HG03045 (cell line): ENCODE results near the gene ACOT7.
"Not testable (repeated sequence)": the region's sequence is repeated elsewhere in the genome, so short reads cannot be mapped to it uniquely, and the experiment has no call there.

ENCODE experiments used
- ATAC-seq: cut with Tn5 transposase; IDR thresholded peaks from one replicate; pipeline ENCODE4 v1.9.1; 2021; ENCODE audit warnings: mild to moderate bottlenecking, moderate library complexity; ENCODE audit not compliant: unreplicated experiment

ACOT7 gene

GRCh38 chr1:6401673-6402072, 8.1 kb upstream of the ACOT7 start:
- no peak for ATAC-seq

- ATAC-seq = no peak
These were observed 5.7 kb upstream of the ACOT7 start for GRCh38 chr1:6399294-6399693.

GRCh38 chr1:6397844-6398441, 4.4 kb upstream of the ACOT7 start:
- no peak for ATAC-seq

- ATAC-seq = no peak
These were observed 3.4 kb upstream of the ACOT7 start for GRCh38 chr1:6396998-6397397.

GRCh38 chr1:6395781-6396244, 2.2 kb upstream of the ACOT7 start:
- ATAC-seq = not testable (repeated sequence)

- not testable (repeated sequence) for ATAC-seq
These were observed 1.6 kb upstream of the ACOT7 start for GRCh38 chr1:6395130-6395529.

GRCh38 chr1:6392809-6393399, 663 bp downstream of the ACOT7 start:
- ATAC-seq = peak; percentile 12

- ATAC-seq = no peak
These were observed 1.4 kb downstream of the ACOT7 start for GRCh38 chr1:6391951-6392808.

- no peak for ATAC-seq
These were observed 3.6 kb downstream of the ACOT7 start for GRCh38 chr1:6389971-6390370.

GRCh38 chr1:6386371-6386949, 7.1 kb downstream of the ACOT7 start:
- no peak for ATAC-seq

- ATAC-seq = no peak
These were observed 7.9 kb downstream of the ACOT7 start for GRCh38 chr1:6385488-6386191.

- no peak for ATAC-seq
These were observed 8.6 kb downstream of the ACOT7 start for GRCh38 chr1:6384962-6385361.

GRCh38 chr1:6384135-6384534, 9.4 kb downstream of the ACOT7 start:
- no peak for ATAC-seq

GRCh38 chr1:6380037-6380436, 13.5 kb downstream of the ACOT7 start:
- ATAC-seq = no peak

- no peak for ATAC-seq
These were observed 15.3 kb downstream of the ACOT7 start for GRCh38 chr1:6378096-6378746.

GRCh38 chr1:6373961-6374720, 19.4 kb downstream of the ACOT7 start:
- ATAC-seq = no peak

- ATAC-seq = not testable (repeated sequence)
These were observed 21.3 kb downstream of the ACOT7 start for GRCh38 chr1:6372236-6372635.

GRCh38 chr1:6370006-6370405, 23.6 kb downstream of the ACOT7 start:
- ATAC-seq = no peak

GRCh38 chr1:6367381-6368012, 26.1 kb downstream of the ACOT7 start:
- no peak for ATAC-seq
